Thymus (tissue), 11 donors: ENCODE measurements around the gene HOATZ. TPM values are rescaled to one million over a fixed set of nuclear protein-coding genes. Genes with fewer than 3 reads are reported as not detected.
A peak's percentile ranks its signal among the peaks of the same experiment; 100 is the strongest.

ENCODE experiments used
- DNase-seq, 9 donors: peaks; one replicate each; pipeline ENCODE4 v3.0.0-alpha.2; 2013; ENCODE audit warnings: low spot score in 9 of 9, low read depth in 6 of 9, missing footprints in 1 of 9
- H3K27ac ChIP-seq, 2 donors: one replicate each; pipeline ENCODE4 v1.5.1; 2013; ENCODE audit warnings: control low read depth in 1 of 2, low read depth in 1 of 2, low read length in 1 of 2, mild to moderate bottlenecking in 1 of 2, moderate library complexity in 1 of 2
- H3K27me3 ChIP-seq, 2 donors: one replicate each; pipeline ENCODE4 v1.5.1; 2013; ENCODE audit warnings: low read length in 1 of 2; ENCODE audit not compliant: control insufficient read depth in 2 of 2, insufficient read depth in 1 of 2
- H3K36me3 ChIP-seq, 2 donors: one replicate each; pipeline ENCODE4 v1.5.1; 2013; ENCODE audit warnings: low read length in 1 of 2, mild to moderate bottlenecking in 1 of 2, moderate library complexity in 1 of 2; ENCODE audit not compliant: control insufficient read depth in 2 of 2, insufficient read depth in 2 of 2
- H3K4me1 ChIP-seq, 2 donors: one replicate each; pipeline ENCODE4 v1.5.1; 2013; ENCODE audit warnings: low read length in 2 of 2; ENCODE audit not compliant: control insufficient read depth in 2 of 2, insufficient read depth in 2 of 2
- H3K4me3 ChIP-seq, 2 donors: one replicate each; pipeline ENCODE4 v1.5.1; 2013; ENCODE audit warnings: low read length in 2 of 2, control low read depth in 1 of 2, mild to moderate bottlenecking in 1 of 2
- H3K9me3 ChIP-seq, 2 donors: one replicate each; pipeline ENCODE4 v1.5.1; 2013; ENCODE audit warnings: low read length in 1 of 2, mild to moderate bottlenecking in 1 of 2; ENCODE audit not compliant: control insufficient read depth in 2 of 2, insufficient read depth in 1 of 2
- WGBS: extraction: QIAGEN DNeasy Blood & Tissue Kit; methylation state at CpG from one replicate; pipeline ENCODE4 v1.1.7; 2013; 5-methylcytosine and 5-hydroxymethylcytosine counted together
- polyA plus RNA-seq: library from polyadenylated mRNA; stranded (reverse); fragments of 200-250 nt; gene quantifications from one replicate; pipeline ENCODE4 v1.2.3, GENCODE V29; 2013
- total RNA-seq: library from RNA; stranded (reverse); fragments of 120-200 nt; gene quantifications from one replicate; pipeline ENCODE4 v1.2.4, GENCODE V29; 2013
- donor health status: healthy.

HOATZ gene
- total and polyA plus RNA-seq, 2 donors = 0.19 to 1.2 TPM

- no peak for DNase-seq
- Histone ChIP-seq H3K27ac (no peak overlapping the region), H3K4me1 (no peaks in the 10 kb centered on the region), H3K4me3 (no peak overlapping the region), H3K36me3 (no peaks in the 10 kb centered on the region), H3K9me3 (no peaks in the 10 kb centered on the region), H3K27me3 (no peaks in the 10 kb centered on the region)
- WGBS = 52% methylated on average over 4 of the region's 4 CpGs
These were observed 63.2 kb downstream of the HOATZ start for GRCh38 chr11:111577821-111578220.

GRCh38 chr11:111581341-111581740, 66.8 kb downstream of the HOATZ start:
- 94% methylated on average over 1 of the region's 1 CpG for WGBS
- no peaks in the 10 kb centered on the region for H3K36me3 ChIP-seq
- no peaks in the 10 kb centered on the region for H3K27me3 ChIP-seq
- no peaks in the 10 kb centered on the region for H3K4me1 ChIP-seq
- DNase-seq = no peak
- no peak overlapping the region for H3K27ac ChIP-seq
- H3K9me3 ChIP-seq = no peaks in the 10 kb centered on the region
- H3K4me3 ChIP-seq = no peak overlapping the region

- H3K4me3 ChIP-seq = no peak overlapping the region
- H3K4me1 ChIP-seq = no peaks in the 10 kb centered on the region
- H3K36me3 ChIP-seq = no peaks in the 10 kb centered on the region
- H3K27ac ChIP-seq = no peak overlapping the region
- no peak for DNase-seq
- no peaks in the 10 kb centered on the region for H3K27me3 ChIP-seq
- no peaks in the 10 kb centered on the region for H3K9me3 ChIP-seq
These were observed 67.6 kb downstream of the HOATZ start for GRCh38 chr11:111582163-111582562.

- no peaks in the 10 kb centered on the region for H3K27me3 ChIP-seq
- H3K4me3 ChIP-seq = no peak overlapping the region
- no peak for DNase-seq
- no peaks in the 10 kb centered on the region for H3K4me1 ChIP-seq
- no peak overlapping the region for H3K27ac ChIP-seq
- 89% methylated on average over 4 of the region's 4 CpGs for WGBS
- H3K9me3 ChIP-seq = no peaks in the 10 kb centered on the region
- H3K36me3 ChIP-seq = no peaks in the 10 kb centered on the region
These were observed 68.3 kb downstream of the HOATZ start for GRCh38 chr11:111582881-111583280.

GRCh38 chr11:111585371-111585770, 70.8 kb downstream of the HOATZ start:
- Histone ChIP-seq H3K4me1 (no peaks in the 10 kb centered on the region), H3K4me3 (no peak overlapping the region), H3K27ac (no peak overlapping the region), H3K9me3 (no peaks in the 10 kb centered on the region), H3K27me3 (no peaks in the 10 kb centered on the region), H3K36me3 (no peaks in the 10 kb centered on the region)
- no peak for DNase-seq
- WGBS = 51% methylated on average over 2 of the region's 2 CpGs

GRCh38 chr11:111586388-111586831, 71.8 kb downstream of the HOATZ start:
- Histone ChIP-seq H3K27ac (no peak overlapping the region), H3K9me3 (no peaks in the 10 kb centered on the region), H3K36me3 (no peaks in the 10 kb centered on the region), H3K4me1 (no peaks in the 10 kb centered on the region), H3K4me3 (no peak overlapping the region), H3K27me3 (no peaks in the 10 kb centered on the region)
- 37% methylated on average over 1 of the region's 1 CpG for WGBS
- peak in 7 of 9 donors; percentile 33 to 74 (median 54) for DNase-seq

Other genes starting within 250 kb of the HOATZ start
- gene POU2AF3, start 216.2 kb upstream of the HOATZ start, total RNA-seq = 2.7 TPM
- 3.5 TPM for gene POU2AF3, start 216.2 kb upstream of the HOATZ start, polyA plus RNA-seq
- 0.90 TPM for gene POU2AF1, start 135.5 kb upstream of the HOATZ start, total RNA-seq
- 11.7 TPM for gene POU2AF1, start 135.5 kb upstream of the HOATZ start, polyA plus RNA-seq
- gene BTG4, start 2.4 kb upstream of the HOATZ start, total RNA-seq = 0.05 TPM
- gene BTG4, start 2.4 kb upstream of the HOATZ start, polyA plus RNA-seq = 0.25 TPM
- 11.5 TPM for gene LAYN, start 25.9 kb downstream of the HOATZ start, total RNA-seq
- gene LAYN, start 25.9 kb downstream of the HOATZ start, polyA plus RNA-seq = 30.9 TPM
- 4.5 TPM for gene SIK2, start 87.7 kb downstream of the HOATZ start, total RNA-seq
- gene SIK2, start 87.7 kb downstream of the HOATZ start, polyA plus RNA-seq = 5.3 TPM